HepG2 (cell line): ENCODE data around the gene CD274. TPM values are rescaled to one million over a fixed set of nuclear protein-coding genes. Genes with fewer than 3 reads are reported as not detected.

Source experiments
- ATAC-seq: fragments of 200-7000 bp; cut with Tn5 transposase; 3 replicates; pipeline ENCODE4 v1.9.1; 2020; ENCODE audit warnings: mild to moderate bottlenecking, moderate library complexity
- BruUV-seq: library from RNA; stranded (reverse); fragments of 400-500 nt; replicated peaks from 2 replicates; lab custom pipeline; 2021; lab: Mats Ljungman, UMichigan
- CTCF ChIA-PET: fragments of 300-600 bp; formaldehyde crosslinking; extraction: SDS; loops from one replicate; lab custom pipeline; 2021; ENCODE audit warnings: low total read pairs, inconsistent platforms, low intra/inter-chr PET ratio; lab: Yijun Ruan, JAX
- POLR2A ChIA-PET: fragments of 350-600 bp; sonication (Branson Sonifier 250); formaldehyde crosslinking; loops from one replicate; lab custom pipeline; 2020; ENCODE audit warnings: antibody characterized with exemption, inconsistent platforms; lab: Yijun Ruan, JAX
- DNase-seq: peaks from one replicate; pipeline ENCODE4 v3.0.0-alpha.2; 2015; ENCODE audit warnings: low spot score
- FAIRE-seq: peaks from 3 replicates; lab custom pipeline; 2011; peaks lifted over from hg19 to GRCh38; lab: Jason Lieb, UNC
- H2AFZ ChIP-seq: one replicate; pipeline ENCODE4 v1.6.1; 2011; ENCODE audit warnings: low read length, inconsistent platforms
- H3K27ac ChIP-seq: fragments of 300-600 bp; 3 replicates; pipeline ENCODE4 v1.8.0; 2011; ENCODE audit warnings: mixed run types, mild to moderate bottlenecking, mixed read lengths, low read length, inconsistent platforms; ENCODE audit not compliant: insufficient read depth; ENCODE audit errors: extremely low read length
- H3K27me3 ChIP-seq, 2 experiments: fragments of 200-600 bp in 1 of 2; 2 replicates in 1 of 2; 3 replicates in 1 of 2; pipeline versions ENCODE4 v1.6.0 to v1.8.0; 2011; ENCODE audit warnings: low read length in 2 of 2, mild to moderate bottlenecking in 2 of 2, moderate library complexity in 2 of 2, inconsistent platforms in 1 of 2; ENCODE audit not compliant: insufficient read depth in 2 of 2, control insufficient read depth in 1 of 2
- H3K36me3 ChIP-seq, 2 experiments: fragments of 200-600 bp in 1 of 2; replicated peaks in 1 of 2; 2 replicates in 1 of 2; 3 replicates in 1 of 2; pipeline versions ENCODE4 v1.5.1 to v1.8.0; 2011; ENCODE audit warnings: low read length in 2 of 2, inconsistent platforms in 1 of 2; ENCODE audit not compliant: insufficient read depth in 2 of 2, control insufficient read depth in 1 of 2
- H3K4me1 ChIP-seq: 2 replicates; pipeline ENCODE4 v1.5.1; 2012; ENCODE audit warnings: low read length, inconsistent platforms; ENCODE audit not compliant: insufficient read depth
- H3K4me2 ChIP-seq: 2 replicates; pipeline ENCODE4 v1.6.0; 2011; ENCODE audit warnings: low read depth, low read length, inconsistent platforms
- H3K4me3 ChIP-seq, 3 experiments: fragments of 200-600 bp in 1 of 3; sonication (generic), shearing (Covaris generic) in 1 of 3; replicated peaks in 1 of 3; 2 replicates each; pipeline ENCODE4 v1.5.1; 2011 to 2016; ENCODE audit warnings: low read length in 3 of 3, inconsistent platforms in 2 of 3, low read depth in 2 of 3, mild to moderate bottlenecking in 2 of 3, control low read depth in 1 of 3, mixed read lengths in 1 of 3; ENCODE audit not compliant: insufficient read depth in 1 of 3
- H3K79me2 ChIP-seq: one replicate; pipeline ENCODE4 v1.6.1; 2011; ENCODE audit warnings: low read length, inconsistent platforms; ENCODE audit not compliant: insufficient read depth
- H3K9ac ChIP-seq: 2 replicates; pipeline ENCODE4 v1.6.0; 2011; ENCODE audit warnings: mild to moderate bottlenecking, low read depth, low read length, inconsistent platforms; ENCODE audit not compliant: insufficient read depth
- H3K9me3 ChIP-seq: 2 replicates; pipeline ENCODE4 v1.5.1; 2012; ENCODE audit warnings: mild to moderate bottlenecking, low read length
- H4K20me1 ChIP-seq: 2 replicates; pipeline ENCODE4 v1.6.0; 2011; ENCODE audit warnings: inconsistent platforms, mild to moderate bottlenecking, low read length, moderate library complexity; ENCODE audit not compliant: insufficient read depth
- FOXP1 ChIP-seq, 2 experiments: fragments of 450-650 bp in 1 of 2; IDR thresholded peaks; 2 replicates each; pipeline ENCODE4 v1.6.1; 2017 to 2018; ENCODE audit warnings: antibody characterized with exemption in 1 of 2
- ZFP41 ChIP-seq: sonication (generic); formaldehyde crosslinking; IDR thresholded peaks from 2 replicates; pipeline ENCODE4 v1.4.0; 2020; ENCODE audit warnings: mild to moderate bottlenecking, missing genetic modification reagents, borderline replicate concordance
- ZFX ChIP-seq: sonication (generic); formaldehyde crosslinking; IDR thresholded peaks from 2 replicates; pipeline ENCODE4 v1.4.0; 2020; ENCODE audit warnings: mild to moderate bottlenecking, low read depth, missing genetic modification reagents, moderate library complexity
- ZNF256 ChIP-seq: sonication (generic); formaldehyde crosslinking; conservative IDR thresholded peaks from 2 replicates; pipeline ENCODE4 v1.4.0; 2020; ENCODE audit warnings: missing genetic modification reagents
- WGBS: methylation state at CpG from one replicate; pipeline ENCODE4 v1.1.6; 2017; ENCODE audit warnings: low lambda C conversion rate; 5-methylcytosine and 5-hydroxymethylcytosine counted together
- in situ Hi-C: cut with HindIII; loops from 2 replicates; pipeline ENCODE4 v1.10.0; 2017; ENCODE audit warnings: low pct_unique_long_range_greater_than_20kb; ENCODE audit not compliant: extremely low pct_ligation_motif_present
- intact Hi-C: fragments of 100-400 bp; cut with micrococcal nuclease; formaldehyde crosslinking; loops from one replicate; pipeline ENCODE4 v1.10.0; 2022; ENCODE audit not compliant: unreplicated experiment
- polyA plus RNA-seq, 8 experiments: library from polyadenylated mRNA; depleted of rRNA in 3 of 8; stranded (reverse) in 7 of 8; unstranded in 1 of 8; fragments of >200 nt; fragmentation: Illumina TruSeq in 4 of 8; extraction: Trizol in 4 of 8; gene quantifications; 2 replicates each; pipeline versions ENCODE4 v1.2.1 to v1.2.3, GENCODE V29; 2011 to 2016; ENCODE audit warnings: low read depth in 4 of 8, missing spikeins in 1 of 8, mixed read lengths in 1 of 8; ENCODE audit not compliant: insufficient read depth in 1 of 8
- total RNA-seq, 5 experiments: library from RNA; depleted of rRNA; stranded (reverse); fragments of >200 nt; fragmentation: Illumina TruSeq; extraction: Trizol; gene quantifications; 2 replicates each; pipeline ENCODE4 v1.2.3, GENCODE V29; 2016; ENCODE audit warnings: low read depth in 1 of 5
- TF ChIP-seq, protein P1 (sequence below): sonication (generic); formaldehyde crosslinking; IDR thresholded peaks from 2 replicates; pipeline ENCODE4 v1.8.1; 2023; ENCODE audit warnings: mild to moderate bottlenecking, inconsistent platforms, moderate library complexity, missing genetic modification reagents, borderline replicate concordance
- TF ChIP-seq, protein P2 (sequence below): sonication (generic); formaldehyde crosslinking; IDR thresholded peaks from 2 replicates; pipeline ENCODE4 v1.5.0; 2020; ENCODE audit warnings: missing genetic modification reagents
- TF ChIP-seq, protein P3 (sequence below): sonication (generic); formaldehyde crosslinking; IDR thresholded peaks from 2 replicates; pipeline ENCODE4 v1.4.0; 2020; ENCODE audit warnings: missing genetic modification reagents
- TF ChIP-seq, protein P4 (sequence below): sonication (generic); formaldehyde crosslinking; IDR thresholded peaks from 2 replicates; pipeline ENCODE4 v1.4.0; 2020; ENCODE audit warnings: mild to moderate bottlenecking, missing genetic modification reagents

CD274 gene
- total and polyA plus RNA-seq, 2 of the 13 experiments (the other 11 are each of a cell fraction or from before 2014, with no cell fraction given) = 0.17 to 0.49 TPM

DNA sequence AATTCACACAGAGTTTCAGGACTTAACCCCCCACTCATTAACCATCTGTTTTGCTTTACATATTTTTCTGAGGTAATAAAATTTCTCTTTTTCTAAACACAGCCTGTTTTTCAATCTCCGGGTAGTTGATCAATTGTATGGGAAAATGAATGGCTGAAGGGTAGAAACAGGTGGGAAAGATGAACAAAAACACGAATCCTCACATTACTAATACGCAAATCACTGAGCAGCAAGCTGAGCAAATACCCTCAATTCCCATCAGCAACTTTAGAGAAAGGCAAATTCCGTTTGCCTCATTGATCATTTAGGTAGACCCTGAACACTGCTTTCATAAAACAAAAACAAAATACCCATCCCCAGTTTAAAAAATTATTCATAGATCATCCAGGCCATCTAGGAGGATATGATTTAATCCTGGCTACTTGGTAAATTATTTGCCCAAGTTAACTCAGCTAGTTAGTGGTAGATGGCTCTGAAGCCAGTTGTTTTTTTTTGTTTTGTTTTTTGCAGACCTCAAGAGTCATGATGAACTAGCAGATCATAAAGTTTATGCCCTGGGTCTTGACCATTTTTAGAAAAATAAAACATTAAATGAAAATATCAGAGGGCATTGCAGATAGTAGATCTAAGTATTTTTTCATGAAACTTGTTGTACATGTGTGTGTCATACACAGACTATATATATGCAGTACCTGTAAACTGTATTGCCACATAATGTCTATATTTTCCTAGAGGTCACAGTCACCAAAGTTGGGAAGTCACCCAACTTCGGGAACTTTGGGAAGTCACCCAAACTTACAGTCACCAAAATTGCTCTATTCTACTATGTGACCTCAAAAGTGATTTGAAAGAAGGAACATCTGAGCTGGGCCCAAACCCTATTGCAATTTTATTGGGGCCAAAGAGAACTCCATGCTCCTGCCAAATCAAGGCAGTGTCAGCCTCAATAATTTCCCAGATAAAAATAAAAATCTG lies 1.6 kb upstream of the CD274 start:
- Histone ChIP-seq H2AFZ (no peak overlapping the region), H3K79me2 (no peaks in the 10 kb centered on the region), H3K4me1 (peaks cover 8% of the 10 kb centered on the region), H3K36me3 (no peaks in the 10 kb centered on the region), H3K27me3 (peaks cover 0 to 4% of the 10 kb centered on the region in 2 experiments; a peak in 1 of 5 replicates), H3K27ac (no peak overlapping the region)
- DNase-seq = no peak
- no TSS peak for BruUV-seq
- POLR2A ChIA-PET = interaction anchor here (2.0 kb wide), 1 partner anchor 11 kb away, joined by 17 read pairs; the partner anchor contains the start of gene PLGRKT
- 51% methylated on average over 5 of the region's 5 CpGs for WGBS
- CTCF ChIA-PET = no interaction called here
- TF ChIP-seq, protein P1, sequence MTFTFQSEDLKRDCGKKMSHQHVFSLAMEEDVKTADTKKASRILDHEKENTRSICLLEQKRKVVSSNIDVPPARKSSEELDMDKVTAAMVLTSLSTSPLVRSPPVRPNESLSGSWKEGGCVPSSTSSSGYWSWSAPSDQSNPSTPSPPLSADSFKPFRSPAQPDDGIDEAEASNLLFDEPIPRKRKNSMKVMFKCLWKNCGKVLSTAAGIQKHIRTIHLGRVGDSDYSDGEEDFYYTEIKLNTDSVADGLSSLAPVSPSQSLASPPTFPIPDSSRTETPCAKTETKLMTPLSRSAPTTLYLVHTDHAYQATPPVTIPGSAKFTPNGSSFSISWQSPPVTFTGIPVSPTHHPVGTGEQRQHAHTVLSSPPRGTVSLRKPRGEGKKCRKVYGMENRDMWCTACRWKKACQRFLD (CRISPR knock-in tag) = no peak
- TF ChIP-seq ZFX (CRISPR knock-in tag) (no peak), FOXP1 (IDR thresholded peaks at IDR 0.05) (no peak), FOXP1 (CRISPR knock-in tag; IDR thresholded peaks at IDR 0.05) (no peak), ZFP41 (no peak), ZNF256 (CRISPR knock-in tag) (no peak)
- TF ChIP-seq, protein P2, sequence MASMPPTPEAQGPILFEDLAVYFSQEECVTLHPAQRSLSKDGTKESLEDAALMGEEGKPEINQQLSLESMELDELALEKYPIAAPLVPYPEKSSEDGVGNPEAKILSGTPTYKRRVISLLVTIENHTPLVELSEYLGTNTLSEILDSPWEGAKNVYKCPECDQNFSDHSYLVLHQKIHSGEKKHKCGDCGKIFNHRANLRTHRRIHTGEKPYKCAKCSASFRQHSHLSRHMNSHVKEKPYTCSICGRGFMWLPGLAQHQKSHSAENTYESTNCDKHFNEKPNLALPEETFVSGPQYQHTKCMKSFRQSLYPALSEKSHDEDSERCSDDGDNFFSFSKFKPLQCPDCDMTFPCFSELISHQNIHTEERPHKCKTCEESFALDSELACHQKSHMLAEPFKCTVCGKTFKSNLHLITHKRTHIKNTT (CRISPR knock-in tag) = no peak
- TF ChIP-seq, protein P3, sequence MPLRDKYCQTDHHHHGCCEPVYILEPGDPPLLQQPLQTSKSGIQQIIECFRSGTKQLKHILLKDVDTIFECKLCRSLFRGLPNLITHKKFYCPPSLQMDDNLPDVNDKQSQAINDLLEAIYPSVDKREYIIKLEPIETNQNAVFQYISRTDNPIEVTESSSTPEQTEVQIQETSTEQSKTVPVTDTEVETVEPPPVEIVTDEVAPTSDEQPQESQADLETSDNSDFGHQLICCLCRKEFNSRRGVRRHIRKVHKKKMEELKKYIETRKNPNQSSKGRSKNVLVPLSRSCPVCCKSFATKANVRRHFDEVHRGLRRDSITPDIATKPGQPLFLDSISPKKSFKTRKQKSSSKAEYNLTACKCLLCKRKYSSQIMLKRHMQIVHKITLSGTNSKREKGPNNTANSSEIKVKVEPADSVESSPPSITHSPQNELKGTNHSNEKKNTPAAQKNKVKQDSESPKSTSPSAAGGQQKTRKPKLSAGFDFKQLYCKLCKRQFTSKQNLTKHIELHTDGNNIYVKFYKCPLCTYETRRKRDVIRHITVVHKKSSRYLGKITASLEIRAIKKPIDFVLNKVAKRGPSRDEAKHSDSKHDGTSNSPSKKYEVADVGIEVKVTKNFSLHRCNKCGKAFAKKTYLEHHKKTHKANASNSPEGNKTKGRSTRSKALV (CRISPR knock-in tag) = no peak
- TF ChIP-seq, protein P4, sequence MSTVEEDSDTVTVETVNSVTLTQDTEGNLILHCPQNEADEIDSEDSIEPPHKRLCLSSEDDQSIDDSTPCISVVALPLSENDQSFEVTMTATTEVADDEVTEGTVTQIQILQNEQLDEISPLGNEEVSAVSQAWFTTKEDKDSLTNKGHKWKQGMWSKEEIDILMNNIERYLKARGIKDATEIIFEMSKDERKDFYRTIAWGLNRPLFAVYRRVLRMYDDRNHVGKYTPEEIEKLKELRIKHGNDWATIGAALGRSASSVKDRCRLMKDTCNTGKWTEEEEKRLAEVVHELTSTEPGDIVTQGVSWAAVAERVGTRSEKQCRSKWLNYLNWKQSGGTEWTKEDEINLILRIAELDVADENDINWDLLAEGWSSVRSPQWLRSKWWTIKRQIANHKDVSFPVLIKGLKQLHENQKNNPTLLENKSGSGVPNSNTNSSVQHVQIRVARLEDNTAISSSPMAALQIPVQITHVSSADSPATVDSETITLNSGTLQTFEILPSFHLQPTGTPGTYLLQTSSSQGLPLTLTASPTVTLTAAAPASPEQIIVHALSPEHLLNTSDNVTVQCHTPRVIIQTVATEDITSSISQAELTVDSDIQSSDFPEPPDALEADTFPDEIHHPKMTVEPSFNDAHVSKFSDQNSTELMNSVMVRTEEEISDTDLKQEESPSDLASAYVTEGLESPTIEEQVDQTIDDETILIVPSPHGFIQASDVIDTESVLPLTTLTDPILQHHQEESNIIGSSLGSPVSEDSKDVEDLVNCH (CRISPR knock-in tag) = no peak
- TF ChIP-seq, all 625 proteins: peak for 0
- FAIRE-seq = no peak
- Histone ChIP-seq H3K4me3 (peak overlapping the region in 1 of 3 experiments; percentile 64; a peak in 2 of 6 replicates), H4K20me1 (no peaks in the 10 kb centered on the region), H3K9me3 (no peaks in the 10 kb centered on the region), H3K4me2 (no peak overlapping the region), H3K9ac (no peak overlapping the region)
- intact Hi-C loops = no loop called here
- in situ Hi-C loops = loop anchor here (10.0 to 25.0 kb wide), 3 partner anchors 146 to 686 kb away; partner anchors contain the start of gene JAK2
- no peak for ATAC-seq
